NB4 (cell line): ENCODE results near the gene SPAG9.
"Not testable (repeated sequence)": the region's sequence is repeated elsewhere in the genome, so short reads cannot be mapped to it uniquely, and the experiment has no call there.

Source experiments
- DNase-seq: peaks from one replicate; pipeline ENCODE4 v3.0.0; 2010; ENCODE audit warnings: low read depth
- H3K4me3 ChIP-seq: one replicate; pipeline ENCODE4 v1.5.1; 2011; ENCODE audit warnings: mild to moderate bottlenecking, low read depth, low read length, moderate library complexity
- CTCF ChIP-seq: IDR thresholded peaks from one replicate; pipeline ENCODE4 v1.5.1; 2012; ENCODE audit warnings: low read depth, low read length
- MAX ChIP-seq: IDR thresholded peaks from 2 replicates; pipeline ENCODE4 v1.6.1; 2011; ENCODE audit warnings: low read depth, low read length
- MYC ChIP-seq: IDR thresholded peaks from 2 replicates; pipeline ENCODE4 v1.6.1; 2011; ENCODE audit warnings: low read depth, low read length
- POLR2A ChIP-seq: IDR thresholded peaks from 2 replicates; pipeline ENCODE4 v1.6.1; 2011; ENCODE audit warnings: mild to moderate bottlenecking; ENCODE audit not compliant: insufficient read length; ENCODE audit errors: extremely low read depth

The SPAG9 gene

GRCh38 chr17:51142597-51142996 lies 21.9 kb upstream of the SPAG9 start:
- DNase-seq, result no peak
- no peak overlapping the region for H3K4me3 ChIP-seq
- TF ChIP-seq MAX (no peak), MYC (no peak), POLR2A (no peak)

GRCh38 chr17:51135956-51136355 lies 15.3 kb upstream of the SPAG9 start:
- no peak for DNase-seq
- no peak for TF ChIP-seq POLR2A
- no peak for TF ChIP-seq CTCF
- no peak for TF ChIP-seq MYC
- TF ChIP-seq MAX, result no peak
- no peak overlapping the region for H3K4me3 ChIP-seq

- DNase-seq, result no peak
- no peak overlapping the region for H3K4me3 ChIP-seq
- no peak for TF ChIP-seq POLR2A
- no peak for TF ChIP-seq MYC
Measured at GRCh38 chr17:51133365-51133764, 12.7 kb upstream of the SPAG9 start.

- DNase-seq, result peak; percentile 21
- no peak overlapping the region for H3K4me3 ChIP-seq
- TF ChIP-seq POLR2A (no peak), CTCF (no peak), MAX (no peak), MYC (no peak)
Measured at GRCh38 chr17:51132964-51133319, 12.3 kb upstream of the SPAG9 start.

- TF ChIP-seq CTCF (no peak), MYC (no peak), MAX (no peak), POLR2A (no peak)
- H3K4me3 ChIP-seq, result no peak overlapping the region
- DNase-seq, result no peak
Measured at GRCh38 chr17:51128076-51128475, 7.4 kb upstream of the SPAG9 start.

GRCh38 chr17:51124640-51125503 lies 4.2 kb upstream of the SPAG9 start:
- H3K4me3 ChIP-seq, result no peak overlapping the region
- TF ChIP-seq POLR2A, result no peak
- TF ChIP-seq MYC, result no peak
- TF ChIP-seq CTCF, result no peak
- no peak for TF ChIP-seq MAX
- no peak for DNase-seq

GRCh38 chr17:51122473-51123115 lies 1.9 kb upstream of the SPAG9 start:
- not testable (repeated sequence) for DNase-seq
- peak overlapping the region; percentile 82 for H3K4me3 ChIP-seq
